Thoracic aorta (tissue), 2 donors: ENCODE data around the gene ANO1. TPM values are rescaled to one million over a fixed set of nuclear protein-coding genes. Genes with fewer than 3 reads are reported as not detected.

Source experiments
- ATAC-seq: fragments of 150-250 bp; one replicate; pipeline ENCODE4 v1.8.0; 2017; ENCODE audit warnings: low read depth; ENCODE audit not compliant: insufficient number of reproducible peaks, low FRiP score
- DNase-seq: peaks from one replicate; pipeline ENCODE4 v3.0.0-alpha.2; 2020; ENCODE audit warnings: low spot score
- H3K27ac ChIP-seq, 2 donors: fragments of 200-600 bp; sonication (generic); 1 replicate in 1 of 2; 2 replicates in 1 of 2; pipeline ENCODE4 v1.5.1; 2016; ENCODE audit warnings: mild to moderate bottlenecking in 2 of 2, moderate library complexity in 2 of 2
- H3K27me3 ChIP-seq: fragments of 200-600 bp; sonication (generic); replicated peaks from 2 replicates; pipeline ENCODE4 v1.6.0; 2016; ENCODE audit warnings: mild to moderate bottlenecking; ENCODE audit not compliant: insufficient read depth
- H3K36me3 ChIP-seq: fragments of 200-600 bp; sonication (generic); one replicate; pipeline ENCODE4 v1.5.1; 2016
- H3K4me1 ChIP-seq, 2 donors: fragments of 200-600 bp; sonication (generic); 1 replicate in 1 of 2; 2 replicates in 1 of 2; pipeline versions ENCODE4 v1.5.1 to v1.6.0; 2016; ENCODE audit warnings: low read depth in 2 of 2, mild to moderate bottlenecking in 1 of 2; ENCODE audit not compliant: control insufficient read depth in 1 of 2
- H3K4me3 ChIP-seq: fragments of 200-600 bp; sonication (generic); 2 replicates; pipeline ENCODE4 v1.5.1; 2016; ENCODE audit warnings: mild to moderate bottlenecking
- H3K9me3 ChIP-seq: fragments of 200-600 bp; sonication (generic); 2 replicates; pipeline ENCODE4 v1.5.1; 2016
- total RNA-seq, 2 donors: library from RNA; depleted of rRNA; stranded (reverse); fragments of >200 nt; gene quantifications; one replicate each; pipeline versions ENCODE4 v1.1.0 to v1.2.3, GENCODE V29; 2016
- TF ChIP-seq, protein P1 (sequence below): fragments of 200-600 bp; sonication (generic); IDR thresholded peaks from one replicate; pipeline ENCODE4 v1.5.1; 2019; ENCODE audit warnings: antibody characterized with exemption

The ANO1 gene
- total RNA-seq, 2 donors from 2014 or later = 122 to 161 TPM

DNA sequence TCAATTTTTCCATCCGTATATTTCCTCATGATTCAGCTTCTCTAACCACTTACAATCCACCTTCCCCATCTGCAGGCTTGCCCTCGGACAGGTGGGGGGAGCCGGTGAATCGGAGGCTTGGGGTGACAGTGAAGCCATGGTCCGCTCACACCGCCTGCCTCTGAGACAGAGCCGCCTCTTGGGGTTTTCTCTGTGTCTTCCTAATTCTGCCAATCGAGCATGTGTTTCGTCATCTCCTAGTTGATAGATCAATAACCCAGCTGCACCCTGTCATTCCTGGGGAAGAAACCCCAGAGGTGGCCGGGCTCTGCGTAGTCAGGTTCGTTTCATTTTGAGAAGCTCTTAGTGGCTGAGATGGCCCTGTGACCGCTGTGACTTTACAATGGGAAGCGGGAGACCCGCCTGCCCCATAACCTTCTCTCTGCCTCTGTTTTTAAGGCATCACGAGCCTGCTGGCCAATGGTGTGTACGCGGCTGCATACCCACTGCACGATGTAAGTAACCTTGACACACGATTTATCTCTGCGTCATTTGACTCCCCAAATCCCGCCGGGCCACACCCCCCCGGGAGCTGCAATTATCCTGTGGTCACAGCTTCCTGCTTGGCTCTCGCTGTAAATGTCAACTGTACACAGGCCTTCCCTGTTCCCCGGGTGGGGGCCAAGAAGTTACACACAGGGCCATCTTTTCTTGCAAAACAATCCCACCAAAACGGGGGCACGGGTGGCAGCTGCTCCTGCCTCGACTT, 33.3 kb downstream of the ANO1 start:
- no peak for ATAC-seq
- H3K4me1 ChIP-seq = peaks cover 10 to 49% of the 10 kb centered on the region in 2 donors
- no peaks in the 10 kb centered on the region for H3K27me3 ChIP-seq
- H3K27ac ChIP-seq = peak overlapping the region; percentile 25 to 64
- TF ChIP-seq, protein P1, sequence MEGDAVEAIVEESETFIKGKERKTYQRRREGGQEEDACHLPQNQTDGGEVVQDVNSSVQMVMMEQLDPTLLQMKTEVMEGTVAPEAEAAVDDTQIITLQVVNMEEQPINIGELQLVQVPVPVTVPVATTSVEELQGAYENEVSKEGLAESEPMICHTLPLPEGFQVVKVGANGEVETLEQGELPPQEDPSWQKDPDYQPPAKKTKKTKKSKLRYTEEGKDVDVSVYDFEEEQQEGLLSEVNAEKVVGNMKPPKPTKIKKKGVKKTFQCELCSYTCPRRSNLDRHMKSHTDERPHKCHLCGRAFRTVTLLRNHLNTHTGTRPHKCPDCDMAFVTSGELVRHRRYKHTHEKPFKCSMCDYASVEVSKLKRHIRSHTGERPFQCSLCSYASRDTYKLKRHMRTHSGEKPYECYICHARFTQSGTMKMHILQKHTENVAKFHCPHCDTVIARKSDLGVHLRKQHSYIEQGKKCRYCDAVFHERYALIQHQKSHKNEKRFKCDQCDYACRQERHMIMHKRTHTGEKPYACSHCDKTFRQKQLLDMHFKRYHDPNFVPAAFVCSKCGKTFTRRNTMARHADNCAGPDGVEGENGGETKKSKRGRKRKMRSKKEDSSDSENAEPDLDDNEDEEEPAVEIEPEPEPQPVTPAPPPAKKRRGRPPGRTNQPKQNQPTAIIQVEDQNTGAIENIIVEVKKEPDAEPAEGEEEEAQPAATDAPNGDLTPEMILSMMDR = no peak
- peaks cover 45% of the 10 kb centered on the region for H3K36me3 ChIP-seq
- no peaks in the 10 kb centered on the region for H3K9me3 ChIP-seq
- DNase-seq = no peak
- no peak overlapping the region for H3K4me3 ChIP-seq

DNA sequence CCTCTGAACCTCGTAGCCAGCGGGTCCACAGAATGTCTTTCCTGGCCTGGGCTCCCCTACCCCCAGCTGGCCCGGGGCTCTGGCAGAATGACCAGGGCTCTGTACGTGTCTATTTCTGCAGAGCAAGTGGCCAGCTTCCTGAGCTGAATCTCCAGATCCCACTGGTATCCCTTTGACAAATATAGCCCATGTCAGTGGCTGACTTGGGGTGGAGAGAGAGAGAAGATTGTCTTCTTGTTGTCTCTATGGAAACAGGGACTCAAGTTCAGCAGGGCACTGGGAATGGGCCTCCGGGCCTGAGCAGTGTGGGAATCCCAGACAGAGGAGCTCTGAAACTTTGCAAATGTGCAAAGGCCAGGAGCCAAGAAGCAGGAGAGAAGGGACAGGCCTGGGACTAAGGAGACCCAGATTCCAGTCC, 33.9 kb downstream of the ANO1 start:
- TF ChIP-seq, protein P1 = no peak
- no peak for ATAC-seq
- Histone ChIP-seq H3K4me1 (peaks cover 7 to 43% of the 10 kb centered on the region in 2 donors), H3K4me3 (no peak overlapping the region), H3K9me3 (no peaks in the 10 kb centered on the region), H3K36me3 (peaks cover 49% of the 10 kb centered on the region), H3K27ac (peak overlapping the region; percentile 15 to 25), H3K27me3 (no peaks in the 10 kb centered on the region)
- DNase-seq = no peak

DNA sequence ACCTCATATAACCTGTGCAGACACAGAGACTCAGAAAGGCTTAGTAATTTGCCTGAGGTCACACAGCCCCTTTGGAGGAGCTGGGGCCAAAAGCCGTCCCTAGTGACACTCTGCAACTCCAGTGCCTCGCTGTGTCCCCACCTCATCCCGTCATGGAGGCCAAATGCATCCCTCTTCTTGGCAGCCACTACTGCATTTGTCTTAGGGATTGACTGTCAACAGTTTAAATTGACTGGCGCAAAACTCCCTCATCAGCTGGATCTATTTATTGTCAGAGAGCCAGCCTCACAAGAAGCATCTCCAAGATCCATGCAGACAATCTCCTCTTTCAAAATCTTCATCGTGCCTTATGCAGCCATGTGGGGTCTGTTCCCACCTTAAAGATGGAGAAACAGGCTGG, 35.7 kb downstream of the ANO1 start:
- Histone ChIP-seq H3K27ac (peak overlapping the region in 1 of 2 donors; percentile 32), H3K9me3 (no peaks in the 10 kb centered on the region), H3K4me3 (no peak overlapping the region), H3K27me3 (no peaks in the 10 kb centered on the region), H3K36me3 (peaks cover 60% of the 10 kb centered on the region), H3K4me1 (peaks cover 0 to 25% of the 10 kb centered on the region in 2 donors)
- TF ChIP-seq, protein P1 = no peak
- ATAC-seq = no peak
- no peak for DNase-seq

DNA sequence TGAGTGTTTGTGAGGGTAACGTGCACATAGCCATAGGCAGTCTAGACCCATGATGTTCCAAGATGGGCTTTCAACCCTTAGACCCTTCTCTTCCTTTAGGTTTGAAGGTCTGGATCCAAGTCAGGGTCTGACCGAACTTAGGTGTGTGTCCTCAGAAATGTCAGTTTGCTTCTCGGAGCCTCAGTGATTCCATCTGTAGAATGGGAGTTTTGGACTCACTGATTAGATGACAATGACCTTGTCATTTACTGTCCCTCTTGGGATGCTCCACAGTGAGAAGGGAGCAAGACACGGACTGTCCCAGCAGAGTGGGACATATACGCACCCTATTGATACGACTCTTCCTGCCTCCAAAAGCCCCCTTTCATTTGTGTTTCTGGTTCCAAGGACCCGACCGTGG, 37.7 kb downstream of the ANO1 start:
- TF ChIP-seq, protein P1 = no peak
- ATAC-seq (no peak), DNase-seq (no peak)
- peaks cover 56% of the 10 kb centered on the region for H3K36me3 ChIP-seq
- peak overlapping the region in 1 of 2 donors; percentile 30 for H3K27ac ChIP-seq
- peaks cover 0 to 21% of the 10 kb centered on the region in 2 donors for H3K4me1 ChIP-seq
- no peaks in the 10 kb centered on the region for H3K9me3 ChIP-seq
- no peak overlapping the region for H3K4me3 ChIP-seq
- no peaks in the 10 kb centered on the region for H3K27me3 ChIP-seq

DNA sequence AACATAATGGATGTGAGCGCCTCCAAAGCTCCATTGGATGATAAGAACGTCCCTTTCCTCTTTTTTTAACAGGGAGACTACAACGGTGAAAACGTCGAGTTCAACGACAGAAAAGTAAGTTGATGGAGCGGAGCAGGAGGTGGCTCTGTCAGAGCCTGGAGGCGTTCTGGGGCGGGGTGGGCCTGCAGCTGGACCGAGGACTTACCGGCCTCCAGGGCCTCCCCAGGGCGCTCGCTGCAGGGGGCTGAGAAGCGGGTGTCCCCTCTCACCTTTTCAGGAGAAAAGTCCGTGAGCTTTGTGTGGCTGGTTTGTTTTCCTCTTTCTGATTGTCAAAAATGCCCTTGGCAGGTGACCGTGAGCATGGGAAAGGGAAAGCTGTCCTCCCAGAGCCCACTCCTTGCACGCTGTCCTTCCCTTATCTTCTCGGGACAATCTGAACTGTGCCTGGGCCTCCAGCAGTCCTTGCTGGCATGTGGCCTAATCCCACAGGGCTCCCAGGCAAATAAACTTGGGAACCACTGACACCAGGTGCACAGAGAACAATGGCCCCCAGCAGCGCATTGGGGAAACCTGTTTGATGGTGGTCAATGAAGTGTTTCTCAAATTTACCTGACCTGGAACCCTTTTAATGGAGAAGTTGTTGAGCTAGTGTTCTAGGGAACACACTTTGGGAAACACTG, 38.4 kb downstream of the ANO1 start:
- DNase-seq (no peak), ATAC-seq (no peak)
- no peaks in the 10 kb centered on the region for H3K9me3 ChIP-seq
- H3K27ac ChIP-seq = no peak overlapping the region
- H3K27me3 ChIP-seq = no peaks in the 10 kb centered on the region
- H3K36me3 ChIP-seq = peaks cover 50% of the 10 kb centered on the region
- TF ChIP-seq, protein P1 = no peak
- no peak overlapping the region for H3K4me3 ChIP-seq
- peaks cover 0 to 23% of the 10 kb centered on the region in 2 donors for H3K4me1 ChIP-seq
